Endothelial cell of umbilical vein (primary cell): ENCODE results near the gene LRRC8E. TPM values are rescaled to one million over a fixed set of nuclear protein-coding genes. Genes with fewer than 3 reads are reported as not detected.

Source experiments
- BruUV-seq: library from RNA; stranded (reverse); fragments of 400-500 nt; replicated peaks from 2 replicates; lab custom pipeline; 2021; lab: Mats Ljungman, UMichigan
- CTCF ChIA-PET: fragments of 300-600, 350-600 bp; sonication (Branson Sonifier 250); formaldehyde crosslinking; loops from one replicate; lab custom pipeline; 2021; ENCODE audit warnings: antibody characterized with exemption, inconsistent platforms; lab: Charles Lee
- POLR2A ChIA-PET: fragments of 300-600, 350-600 bp; sonication (Branson Sonifier 250); formaldehyde crosslinking; loops from one replicate; lab custom pipeline; 2021; ENCODE audit warnings: antibody characterized with exemption, inconsistent platforms; lab: Charles Lee
- DNase-seq: peaks from one replicate; pipeline ENCODE4 v3.0.0-alpha.2; 2011; ENCODE audit warnings: low read depth, low spot score
- FAIRE-seq: peaks from 2 replicates; lab custom pipeline; 2011; peaks lifted over from hg19 to GRCh38; lab: Jason Lieb, UNC
- H2AFZ ChIP-seq: 2 replicates; pipeline ENCODE4 v1.6.0; 2012; ENCODE audit warnings: low read depth, low read length, control low read depth, inconsistent platforms
- H3K27ac ChIP-seq: 2 replicates; pipeline ENCODE4 v1.5.1; 2011; ENCODE audit warnings: low read depth, mild to moderate bottlenecking, control low read depth, low read length, moderate library complexity; ENCODE audit not compliant: insufficient read depth
- H3K27me3 ChIP-seq, 2 experiments: 2 replicates each; pipeline versions ENCODE4 v1.6.0 to v1.6.1; 2011; ENCODE audit warnings: low read length in 2 of 2, mixed read lengths in 1 of 2; ENCODE audit not compliant: control insufficient read depth in 2 of 2, insufficient read depth in 2 of 2
- H3K36me3 ChIP-seq, 2 experiments: 2 replicates in 1 of 2; 3 replicates in 1 of 2; pipeline ENCODE4 v1.5.1; 2011; ENCODE audit warnings: low read length in 2 of 2, mild to moderate bottlenecking in 1 of 2, moderate library complexity in 1 of 2; ENCODE audit not compliant: control insufficient read depth in 2 of 2, insufficient read depth in 2 of 2; ENCODE audit errors: extremely low read depth in 1 of 2
- H3K4me1 ChIP-seq: 3 replicates; pipeline ENCODE4 v1.5.1; 2011; ENCODE audit warnings: mild to moderate bottlenecking, low read length; ENCODE audit not compliant: control insufficient read depth, insufficient read depth; ENCODE audit errors: extremely low read depth
- H3K4me2 ChIP-seq: 2 replicates; pipeline ENCODE4 v1.6.1; 2011; ENCODE audit warnings: low read length, control low read depth, mixed read lengths; ENCODE audit not compliant: insufficient read depth
- H3K4me3 ChIP-seq, 3 experiments: fragments of 200-600 bp in 1 of 3; sonication (generic), shearing (Covaris generic) in 1 of 3; replicated peaks in 1 of 3; 2 replicates each; pipeline ENCODE4 v1.5.1; 2011 to 2016; ENCODE audit warnings: control low read depth in 3 of 3, low read length in 3 of 3, mild to moderate bottlenecking in 2 of 3, inconsistent platforms in 1 of 3, low read depth in 1 of 3, moderate library complexity in 1 of 3; ENCODE audit not compliant: insufficient read depth in 1 of 3
- H3K79me2 ChIP-seq: 2 replicates; pipeline ENCODE4 v1.6.0; 2012; ENCODE audit warnings: low read length, inconsistent platforms; ENCODE audit not compliant: control insufficient read depth, insufficient read depth
- H3K9ac ChIP-seq: replicated peaks from 2 replicates; pipeline ENCODE3; 2011; ENCODE audit warnings: low read length, control low read depth; ENCODE audit not compliant: insufficient read depth; ENCODE audit errors: extremely low read depth
- H3K9me1 ChIP-seq: replicated peaks from 3 replicates; pipeline ENCODE4 v1.6.0; 2011; ENCODE audit warnings: mild to moderate bottlenecking, low read length; ENCODE audit not compliant: control insufficient read depth, insufficient read depth; ENCODE audit errors: extremely low read depth
- H3K9me3 ChIP-seq: replicated peaks from 2 replicates; pipeline ENCODE4 v1.5.1; 2012; ENCODE audit warnings: low read length, inconsistent platforms; ENCODE audit not compliant: control insufficient read depth, insufficient read depth
- H4K20me1 ChIP-seq: replicated peaks from 2 replicates; pipeline ENCODE3; 2011; ENCODE audit warnings: mild to moderate bottlenecking, low read length; ENCODE audit not compliant: control insufficient read depth, insufficient read depth; ENCODE audit errors: extremely low read depth
- EZH2 ChIP-seq: IDR thresholded peaks from 2 replicates; pipeline ENCODE4 v1.6.1; 2012; ENCODE audit warnings: borderline replicate concordance, low read depth, mild to moderate bottlenecking, moderate library complexity, low read length, inconsistent platforms; ENCODE audit not compliant: severe bottlenecking
- GATA2 ChIP-seq: IDR thresholded peaks from 2 replicates; pipeline ENCODE4 v1.7.0; 2011; ENCODE audit warnings: low read depth, mild to moderate bottlenecking, moderate library complexity, mixed read lengths, low read length; ENCODE audit not compliant: insufficient read length, insufficient read depth
- MAX ChIP-seq: IDR thresholded peaks from 2 replicates; pipeline ENCODE4 v1.6.1; 2011; ENCODE audit not compliant: insufficient read depth, insufficient read length
- MYC ChIP-seq: IDR thresholded peaks from one replicate; pipeline ENCODE4 v1.6.1; 2011; ENCODE audit warnings: mild to moderate bottlenecking, low read depth, low read length
- POLR2A ChIP-seq: IDR thresholded peaks from 2 replicates; pipeline ENCODE4 v1.6.1; 2012; ENCODE audit warnings: low read depth, mild to moderate bottlenecking, control low read depth, low read length
- POLR2AphosphoS5 ChIP-seq: IDR thresholded peaks from 2 replicates; pipeline ENCODE4 v1.6.1; 2012; ENCODE audit warnings: low read depth, mild to moderate bottlenecking, control low read depth, low read length, moderate library complexity; ENCODE audit not compliant: insufficient read depth
- dilution Hi-C: fragments of 300-500 bp; cut with MboI; formaldehyde crosslinking; loops from one replicate; pipeline ENCODE4 v1.15.0; 2019; ENCODE audit warnings: low sequenced_read_pairs; ENCODE audit not compliant: extremely low pct_ligation_motif_present
- intact Hi-C: fragments of 100-400 bp; cut with micrococcal nuclease; formaldehyde crosslinking; loops from one replicate; pipeline ENCODE4 v1.10.0; 2022
- polyA plus RNA-seq, 4 experiments: library from polyadenylated mRNA; depleted of rRNA in 3 of 4; stranded (reverse) in 3 of 4; unstranded in 1 of 4; fragments of >200 nt; gene quantifications; 2 replicates each; pipeline versions ENCODE4 v1.2.1 to v1.2.3, GENCODE V29; 2011 to 2012; ENCODE audit warnings: missing spikeins in 1 of 4
- total RNA-seq: library from RNA; stranded (reverse); gene quantifications from 2 replicates; pipeline ENCODE4 v1.2.3, GENCODE V29; 2021

The LRRC8E gene
- total and polyA plus RNA-seq, 2 donors (not counting 3 experiments of a cell fraction or from before 2014, with no cell fraction given): 1.1 to 1.6 TPM

GRCh38 chr19:7943444-7944176, 55.3 kb downstream of the LRRC8E start, which contains the start of gene TIMM44:
TSS of gene TIMM44 (minus strand) at chr19:7943666. CDS start at chr19:7943651, 15 bp downstream.
- peak within 1 kb of the TSS; percentile 89 for H3K27ac ChIP-seq
- peak within 1 kb of the TSS; percentile 73 to 93 (median 88) for H3K4me3 ChIP-seq
- ChIA-PET POLR2A (interaction anchor here (0.6 to 2.0 kb wide), 7 partner anchors 9 to 309 kb away, joined by 4 to 21 read pairs (median 6); partner anchors contain the start of gene SNAPC2), CTCF (interaction anchor here (0.6 to 3.4 kb wide), 33 partner anchors 10 to 856 kb away, joined by 3 to 101 read pairs (median 6); partner anchors contain the start of genes ELAVL1, KANK3, MAP2K7 and SNAPC2)
- TF ChIP-seq MYC (peak; percentile 32), GATA2 (no peak), MAX (peak; percentile 88), POLR2A (peak; percentile 96), POLR2AphosphoS5 (peak; percentile 80), EZH2 (no peak)
- intact Hi-C loops (loop anchor here (1.0 to 2.0 kb wide), 6 partner anchors 14 to 310 kb away; partner anchors contain the start of gene SNAPC2), dilution Hi-C loops (no loop called here)
- no peaks in the 10 kb centered on the region for H3K9me1 ChIP-seq
- H3K4me2 ChIP-seq: peak within 1 kb of the TSS; percentile 98
- no peaks in the 10 kb centered on the region for H3K27me3 ChIP-seq
- no TSS peak for BruUV-seq
- peaks cover 0 to 4% of the 10 kb centered on the region in 2 experiments for H3K36me3 ChIP-seq
- DNase-seq (peak; percentile 99), FAIRE-seq (peak; percentile 95)
- H2AFZ ChIP-seq: peak within 1 kb of the TSS; percentile 98
- no peaks in the 10 kb centered on the region for H3K9me3 ChIP-seq
- peaks cover 22% of the 10 kb centered on the region for H3K79me2 ChIP-seq
- H4K20me1 ChIP-seq: no peaks in the 10 kb centered on the region
- peaks cover 9% of the 10 kb centered on the region for H3K4me1 ChIP-seq
- peak within 1 kb of the TSS; percentile 98 for H3K9ac ChIP-seq
